NCI-H2029 (cell line): ENCODE data around the gene KCNG2.

ENCODE experiments used
- DNase-seq: peaks from one replicate; lab custom pipeline; 2025; lab: John Stamatoyannopoulos, UW

KCNG2 gene

DNA sequence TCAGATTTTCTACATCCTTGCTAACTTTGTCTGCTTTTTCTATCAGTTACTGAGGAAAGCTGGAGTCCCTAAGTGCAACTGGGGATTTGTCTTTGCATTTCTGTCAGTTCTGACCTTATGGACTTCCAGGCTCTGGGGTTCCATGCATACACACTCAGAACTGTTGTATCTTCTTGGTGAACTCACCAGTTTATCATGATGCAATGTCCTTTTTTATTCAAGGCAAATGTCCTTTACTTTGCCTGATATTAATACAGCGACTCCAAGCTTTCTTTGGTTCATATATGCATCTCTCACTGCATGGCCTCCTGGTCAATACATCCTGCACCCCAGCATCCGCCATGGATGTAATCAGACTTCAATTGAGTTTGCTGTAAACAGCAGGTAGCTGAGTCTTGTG, 109.0 kb downstream of the KCNG2 start:
- DNase-seq = no peak

DNA sequence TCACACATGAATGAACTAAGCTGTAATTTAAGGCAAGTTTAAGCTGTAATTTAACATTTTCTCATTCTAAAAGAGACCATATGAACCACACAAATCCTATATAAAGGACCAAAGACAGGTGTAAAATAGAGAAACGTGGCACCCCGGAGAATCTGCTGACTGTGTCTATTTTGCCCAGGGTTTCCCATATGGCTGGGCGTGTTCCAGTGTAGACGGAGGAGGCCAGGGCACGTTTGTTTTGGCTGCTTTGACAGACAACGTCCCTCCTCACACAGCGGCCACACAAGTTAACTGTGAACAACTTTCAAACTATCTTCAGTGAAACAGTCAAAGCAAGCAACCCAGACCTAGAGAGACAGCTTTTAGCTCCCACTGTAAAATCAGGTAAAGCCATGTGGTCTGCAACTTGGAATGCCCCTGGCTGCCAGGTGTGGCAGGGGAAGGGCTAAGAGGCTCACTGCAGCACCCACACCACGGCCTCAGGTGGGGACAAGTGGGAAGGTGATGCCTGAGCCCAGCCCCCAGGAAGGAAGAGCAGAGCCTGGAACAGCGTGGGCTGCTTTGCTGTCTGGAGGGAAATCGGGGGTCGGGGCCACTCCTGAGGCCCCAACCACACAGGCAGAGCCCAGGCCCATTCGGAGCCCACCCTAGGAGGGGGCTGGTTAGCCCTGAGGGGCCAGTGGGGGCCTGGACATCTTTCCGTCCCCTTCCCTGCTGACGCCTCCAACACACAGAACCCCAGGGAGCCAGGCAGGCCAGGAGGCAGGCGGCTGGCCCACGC, 113.0 kb downstream of the KCNG2 start:
- DNase-seq = no peak

- DNase-seq = no peak
Observed at GRCh38 chr18:79911344-79912270, 113.9 kb downstream of the KCNG2 start.

GRCh38 chr18:79912409-79912991, 114.8 kb downstream of the KCNG2 start:
- no peak for DNase-seq

DNA sequence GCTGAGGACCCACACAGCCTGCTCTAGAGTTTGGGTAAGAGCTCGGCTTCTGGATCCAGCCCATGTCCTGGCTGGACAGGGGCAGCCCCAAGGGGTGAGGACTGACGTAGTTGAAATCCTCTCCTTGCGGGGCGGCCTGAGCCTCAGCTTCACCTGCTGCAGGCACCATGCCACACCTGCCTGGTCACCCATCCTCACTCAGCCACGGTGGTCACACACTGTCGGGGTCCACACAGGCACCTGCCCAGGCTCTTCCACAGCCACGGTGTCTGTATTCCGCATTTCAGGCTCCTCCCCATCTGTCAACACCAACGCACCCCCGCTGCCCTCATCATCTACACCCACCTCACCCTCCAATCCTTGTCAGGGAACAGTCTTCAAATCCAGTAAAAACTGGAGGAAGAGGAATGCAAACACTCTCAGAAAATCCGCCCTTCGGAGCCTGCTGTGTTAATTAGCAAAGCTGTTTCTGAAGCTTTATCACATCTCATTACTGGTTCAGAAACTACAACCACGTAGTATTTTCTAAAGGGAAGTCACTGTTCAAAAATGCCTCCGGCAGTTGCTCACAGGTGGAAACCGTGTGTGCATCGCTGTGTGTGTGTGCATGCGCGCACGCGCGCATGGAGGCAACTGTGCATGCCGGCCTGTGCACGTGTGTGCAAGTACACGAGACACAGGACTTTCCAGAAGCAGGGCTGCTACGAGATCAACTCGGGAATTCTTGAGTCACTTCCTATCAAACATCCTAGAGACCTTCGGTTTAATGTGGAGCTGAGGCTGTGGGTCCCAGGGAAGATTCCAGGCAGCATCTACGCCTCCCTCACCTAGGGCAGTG, 115.5 kb downstream of the KCNG2 start:
- DNase-seq = no peak

- DNase-seq = no peak
Observed at GRCh38 chr18:79914614-79915160, 116.9 kb downstream of the KCNG2 start.

- DNase-seq = no peak
Observed at GRCh38 chr18:79915161-79916127, 117.7 kb downstream of the KCNG2 start.

- no peak for DNase-seq
Observed at GRCh38 chr18:79916128-79916494, 118.4 kb downstream of the KCNG2 start.

DNA sequence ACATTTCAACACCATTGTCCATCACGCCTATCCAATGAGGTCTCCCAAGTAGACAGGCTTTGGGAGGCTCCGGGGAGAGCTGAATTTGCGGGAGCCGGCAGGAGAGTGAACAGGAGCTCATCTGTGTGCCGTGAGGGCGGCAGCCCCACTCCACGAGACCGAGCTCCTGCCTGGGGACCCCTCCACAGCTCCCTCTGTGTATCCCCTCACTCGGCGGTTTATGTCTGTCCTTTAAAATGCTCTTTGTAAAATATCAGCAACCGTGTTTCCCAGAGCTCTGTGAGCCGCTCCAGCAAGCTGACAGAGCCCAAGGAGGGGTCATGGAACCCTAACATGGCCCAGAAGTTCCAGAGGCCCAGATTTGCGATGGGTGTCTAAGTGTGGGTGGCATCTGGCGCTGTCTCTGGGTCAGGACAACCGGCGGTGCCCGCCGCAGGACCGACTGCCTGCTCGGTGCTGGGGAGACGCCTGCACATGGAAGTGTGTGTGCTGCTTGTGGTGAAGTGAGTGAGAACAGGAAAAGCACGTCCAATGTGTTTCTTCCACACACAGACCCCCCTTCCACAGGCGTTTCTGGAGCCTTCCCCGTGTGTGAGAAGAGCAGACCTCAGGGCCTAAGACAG, 118.9 kb downstream of the KCNG2 start:
- DNase-seq = no peak

- no peak for DNase-seq
Observed at GRCh38 chr18:79917169-79917852, 119.6 kb downstream of the KCNG2 start.

DNA sequence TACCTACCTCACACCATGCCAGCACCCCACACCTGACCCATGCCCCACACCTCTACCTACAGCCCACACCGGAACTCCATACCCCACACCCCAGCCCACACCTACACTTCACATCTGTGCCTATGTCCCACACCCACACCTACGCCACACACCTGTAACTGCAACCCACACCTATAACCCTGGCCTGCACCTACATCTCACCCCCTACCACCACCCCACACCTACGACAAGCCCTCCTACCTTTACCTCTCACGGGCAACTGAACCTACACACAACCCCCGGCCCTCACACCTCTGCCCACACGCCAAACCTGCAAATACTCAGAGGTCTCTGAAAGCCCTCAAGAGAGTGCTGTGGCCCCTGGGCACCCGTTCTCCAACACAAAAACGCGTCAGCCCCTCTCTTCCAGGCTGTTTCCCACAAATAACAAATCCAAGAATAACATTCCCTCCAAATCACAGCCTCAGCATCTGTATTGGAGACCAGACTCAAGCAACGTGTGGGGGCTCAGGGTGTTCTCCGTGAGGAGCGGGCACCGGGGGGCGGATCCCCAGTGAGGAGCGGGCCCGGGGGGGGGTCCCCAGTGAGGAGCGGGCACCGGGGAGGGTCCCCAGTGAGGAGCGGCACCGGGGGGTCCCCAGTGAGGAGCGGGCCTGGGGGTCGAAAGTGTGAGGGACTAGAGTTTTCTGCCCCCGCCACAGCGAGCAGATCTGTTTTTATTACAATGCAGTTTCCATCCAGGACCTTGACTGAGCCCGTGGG, 120.3 kb downstream of the KCNG2 start:
- DNase-seq = no peak

- no peak for DNase-seq
Observed at GRCh38 chr18:79918615-79919011, 120.9 kb downstream of the KCNG2 start.

DNA sequence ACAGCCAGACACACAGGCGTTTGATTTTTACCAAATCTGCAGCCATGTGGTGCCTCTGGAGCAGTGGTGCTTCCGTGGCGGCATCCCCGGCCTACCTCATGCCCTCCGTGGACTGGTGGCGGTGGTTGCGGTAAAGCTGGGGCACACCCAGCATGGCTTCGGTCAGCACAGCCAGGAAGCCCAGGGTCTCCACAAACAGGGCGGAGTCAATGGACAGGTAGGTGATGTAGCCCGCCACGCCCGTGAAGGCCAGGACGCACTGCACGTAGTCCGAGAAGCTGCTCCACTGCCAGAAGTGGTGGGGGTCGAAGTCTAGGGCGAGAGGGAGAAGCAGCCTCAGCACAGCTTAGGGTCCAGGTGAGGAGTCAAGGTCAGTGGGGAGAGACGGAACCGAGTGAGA, 121.4 kb downstream of the KCNG2 start:
- DNase-seq = no peak

DNA sequence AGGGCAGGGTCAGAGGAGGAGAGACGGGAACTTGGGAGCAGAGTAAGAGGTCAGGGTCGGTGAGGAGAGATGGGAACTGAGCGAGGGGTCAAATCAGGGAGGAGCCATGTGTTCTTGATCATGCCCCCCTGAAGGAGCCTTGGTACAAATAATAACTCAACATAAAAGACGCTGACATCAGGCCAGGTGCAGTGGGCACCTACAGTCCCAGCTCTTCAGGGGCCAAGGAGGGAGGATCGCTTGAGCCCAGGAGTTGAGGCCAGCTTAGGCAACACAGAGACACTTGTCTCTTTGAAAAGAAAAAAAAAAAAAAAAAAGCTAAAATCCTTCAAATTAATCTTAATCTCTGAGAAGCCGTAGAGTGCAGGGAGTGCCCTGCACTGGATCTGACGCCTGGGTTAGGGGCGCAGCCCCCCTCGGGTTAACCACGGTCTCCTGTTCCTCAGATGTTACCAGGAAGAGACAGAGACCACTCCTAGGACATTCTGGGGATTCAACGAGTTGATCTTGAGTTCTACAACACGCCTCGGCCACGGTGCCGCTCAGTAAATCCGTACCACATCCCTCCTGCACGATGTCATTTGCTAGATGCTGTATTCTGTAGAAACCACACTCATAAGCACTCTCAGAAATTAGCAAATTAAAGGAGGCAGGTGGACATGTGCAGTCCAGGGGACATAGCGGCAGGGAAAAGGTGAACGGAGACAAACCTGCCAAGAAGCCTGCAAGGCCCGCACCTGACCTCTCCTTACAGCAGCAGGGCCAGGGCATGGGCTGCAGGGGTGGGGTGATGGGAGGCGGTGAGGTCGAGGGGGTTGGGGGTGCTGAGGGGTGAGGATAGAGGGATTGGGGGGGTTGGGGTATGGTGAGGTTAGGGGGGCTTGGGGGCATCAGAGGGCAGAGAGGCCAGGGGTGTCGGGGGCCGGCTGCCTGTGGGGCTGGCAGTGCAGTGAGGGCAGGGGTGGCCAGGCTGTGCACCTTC, 124.5 kb downstream of the KCNG2 start:
- no peak for DNase-seq

- DNase-seq = no peak
Observed at GRCh38 chr18:79922971-79923411, 125.3 kb downstream of the KCNG2 start.

DNA sequence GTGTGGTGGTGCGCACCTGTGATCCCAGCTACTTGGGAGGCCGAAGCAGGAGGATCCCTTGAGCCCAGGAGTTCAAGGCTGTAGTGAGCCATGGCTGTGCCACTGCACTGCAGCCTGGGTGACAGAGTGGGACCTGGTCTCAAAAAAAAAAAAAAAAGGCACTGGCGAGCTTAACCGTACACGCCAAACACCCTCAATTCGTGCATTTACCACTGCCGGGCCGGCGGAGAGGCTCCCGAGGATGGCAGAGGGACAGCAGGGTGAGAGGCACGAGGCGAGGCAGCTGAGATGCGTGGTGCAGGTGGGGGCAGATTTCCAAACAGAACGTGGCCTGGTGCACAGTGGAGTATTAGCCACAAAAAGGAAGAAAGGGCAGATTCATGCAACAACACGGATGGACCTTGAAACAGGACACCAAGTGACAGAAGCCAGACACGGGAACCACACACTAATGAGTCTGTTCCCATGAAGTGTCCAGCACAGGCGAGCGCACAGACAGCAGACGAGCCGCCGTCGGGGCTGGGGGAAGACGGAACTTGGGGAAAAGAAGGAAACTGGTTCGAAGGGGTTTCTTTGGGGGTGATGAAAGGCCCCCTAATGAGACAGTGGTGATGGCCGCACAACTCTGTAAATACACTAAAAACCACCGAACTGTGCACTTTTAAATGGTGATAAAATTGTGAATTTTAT, 126.3 kb downstream of the KCNG2 start:
- no peak for DNase-seq
